Amniotic stem cell (primary cell): ENCODE results near the gene CYP2C9.

Experiments used
- DNase-seq: peaks from one replicate; lab custom pipeline; 2025; lab: John Stamatoyannopoulos, UW

The CYP2C9 gene

GRCh38 chr10:95039281-95039680 is 100.8 kb downstream of the CYP2C9 start:
- no peak for DNase-seq
